ENCODE data around the gene GRHL1.

The GRHL1 gene

GRCh38 chr2:9994462-9994861, 43.0 kb downstream of the GRHL1 start:
- in situ Hi-C loops (cut with HindIII; ENCODE audit: low pct_unique_long_range_greater_than_20kb, low sequenced_read_pairs): no loop called here
- no peak for DNase-seq (ENCODE audit: low read depth in 1 of 2, low spot score in 1 of 2)
- no peak for TF ChIP-seq JUND (IDR thresholded peaks at IDR 0.05; ENCODE audit: low read depth)

- no peak for DNase-seq (ENCODE audit: low read depth in 1 of 2, low spot score in 1 of 2)
- in situ Hi-C loops (cut with HindIII; ENCODE audit: low pct_unique_long_range_greater_than_20kb, low sequenced_read_pairs): no loop called here
- no peak for TF ChIP-seq JUND (IDR thresholded peaks at IDR 0.05; ENCODE audit: low read depth)
These were observed 43.6 kb downstream of the GRHL1 start for GRCh38 chr2:9995059-9995458.

GRCh38 chr2:9996321-9996720, 44.8 kb downstream of the GRHL1 start:
- no peak for DNase-seq (ENCODE audit: low read depth in 1 of 2, low spot score in 1 of 2)
- in situ Hi-C loops (cut with HindIII; ENCODE audit: low pct_unique_long_range_greater_than_20kb, low sequenced_read_pairs): no loop called here

GRCh38 chr2:9997936-9998335, 46.4 kb downstream of the GRHL1 start:
- in situ Hi-C loops (cut with HindIII; ENCODE audit: low pct_unique_long_range_greater_than_20kb, low sequenced_read_pairs): no loop called here
- TF ChIP-seq JUND (IDR thresholded peaks at IDR 0.05; ENCODE audit: low read depth): no peak
- no peak for DNase-seq (ENCODE audit: low read depth in 1 of 2, low spot score in 1 of 2)

More at GRCh38 chr2:9996321-9996720, 44.8 kb downstream of the GRHL1 start:
- no peak for TF ChIP-seq JUND (IDR thresholded peaks at IDR 0.05; ENCODE audit: low read depth)

GRCh38 chr2:9998916-9999654, 47.6 kb downstream of the GRHL1 start:
- no peak for TF ChIP-seq JUND (IDR thresholded peaks at IDR 0.05; ENCODE audit: low read depth)
- in situ Hi-C loops (cut with HindIII; ENCODE audit: low pct_unique_long_range_greater_than_20kb, low sequenced_read_pairs): no loop called here
- no peak for DNase-seq (ENCODE audit: low read depth in 1 of 2, low spot score in 1 of 2)

GRCh38 chr2:9999693-10000092, 48.2 kb downstream of the GRHL1 start:
- no peak for TF ChIP-seq JUND (IDR thresholded peaks at IDR 0.05; ENCODE audit: low read depth)
- DNase-seq (ENCODE audit: low read depth in 1 of 2, low spot score in 1 of 2): no peak
- in situ Hi-C loops (cut with HindIII; ENCODE audit: low pct_unique_long_range_greater_than_20kb, low sequenced_read_pairs): no loop called here

GRCh38 chr2:10000541-10000940, 49.0 kb downstream of the GRHL1 start:
- in situ Hi-C loops (cut with HindIII; ENCODE audit: low pct_unique_long_range_greater_than_20kb, low sequenced_read_pairs): no loop called here
- TF ChIP-seq JUND (IDR thresholded peaks at IDR 0.05; ENCODE audit: low read depth): no peak
- no peak for DNase-seq (ENCODE audit: low read depth in 1 of 2, low spot score in 1 of 2)

- in situ Hi-C loops (cut with HindIII; ENCODE audit: low pct_unique_long_range_greater_than_20kb, low sequenced_read_pairs): no loop called here
- no peak for DNase-seq (ENCODE audit: low read depth in 1 of 2, low spot score in 1 of 2)
- no peak for TF ChIP-seq JUND (IDR thresholded peaks at IDR 0.05; ENCODE audit: low read depth)
These were observed 50.1 kb downstream of the GRHL1 start for GRCh38 chr2:10001586-10001985.

GRCh38 chr2:10002109-10002508, 50.6 kb downstream of the GRHL1 start:
- TF ChIP-seq JUND (IDR thresholded peaks at IDR 0.05; ENCODE audit: low read depth): no peak
- in situ Hi-C loops (cut with HindIII; ENCODE audit: low pct_unique_long_range_greater_than_20kb, low sequenced_read_pairs): no loop called here
- DNase-seq (ENCODE audit: low read depth in 1 of 2, low spot score in 1 of 2): no peak

GRCh38 chr2:10002681-10003080, 51.2 kb downstream of the GRHL1 start:
- no peak for DNase-seq (ENCODE audit: low read depth in 1 of 2, low spot score in 1 of 2)
- no peak for TF ChIP-seq JUND (IDR thresholded peaks at IDR 0.05; ENCODE audit: low read depth)
- in situ Hi-C loops (cut with HindIII; ENCODE audit: low pct_unique_long_range_greater_than_20kb, low sequenced_read_pairs): no loop called here

GRCh38 chr2:10003206-10004125, 52.0 kb downstream of the GRHL1 start:
- no peak for TF ChIP-seq JUND (IDR thresholded peaks at IDR 0.05; ENCODE audit: low read depth)
- DNase-seq (ENCODE audit: low read depth in 1 of 2, low spot score in 1 of 2): no peak
- in situ Hi-C loops (cut with HindIII; ENCODE audit: low pct_unique_long_range_greater_than_20kb, low sequenced_read_pairs): no loop called here

- in situ Hi-C loops (cut with HindIII; ENCODE audit: low pct_unique_long_range_greater_than_20kb, low sequenced_read_pairs): no loop called here
- DNase-seq (ENCODE audit: low read depth in 1 of 2, low spot score in 1 of 2): no peak
- TF ChIP-seq JUND (IDR thresholded peaks at IDR 0.05; ENCODE audit: low read depth): no peak
These were observed 52.9 kb downstream of the GRHL1 start for GRCh38 chr2:10004401-10004800.

GRCh38 chr2:10004836-10005235, 53.3 kb downstream of the GRHL1 start:
- in situ Hi-C loops (cut with HindIII; ENCODE audit: low pct_unique_long_range_greater_than_20kb, low sequenced_read_pairs): no loop called here
- DNase-seq (ENCODE audit: low read depth in 1 of 2, low spot score in 1 of 2): no peak
- TF ChIP-seq JUND (IDR thresholded peaks at IDR 0.05; ENCODE audit: low read depth): no peak

All from T47D (cell line).